T1000 (cell line): ENCODE data around the gene DNASE2.

Experiments
- DNase-seq: peaks from one replicate; lab custom pipeline; 2025; ENCODE audit warnings: mixed read lengths; lab: John Stamatoyannopoulos, UW

The DNASE2 gene

DNA sequence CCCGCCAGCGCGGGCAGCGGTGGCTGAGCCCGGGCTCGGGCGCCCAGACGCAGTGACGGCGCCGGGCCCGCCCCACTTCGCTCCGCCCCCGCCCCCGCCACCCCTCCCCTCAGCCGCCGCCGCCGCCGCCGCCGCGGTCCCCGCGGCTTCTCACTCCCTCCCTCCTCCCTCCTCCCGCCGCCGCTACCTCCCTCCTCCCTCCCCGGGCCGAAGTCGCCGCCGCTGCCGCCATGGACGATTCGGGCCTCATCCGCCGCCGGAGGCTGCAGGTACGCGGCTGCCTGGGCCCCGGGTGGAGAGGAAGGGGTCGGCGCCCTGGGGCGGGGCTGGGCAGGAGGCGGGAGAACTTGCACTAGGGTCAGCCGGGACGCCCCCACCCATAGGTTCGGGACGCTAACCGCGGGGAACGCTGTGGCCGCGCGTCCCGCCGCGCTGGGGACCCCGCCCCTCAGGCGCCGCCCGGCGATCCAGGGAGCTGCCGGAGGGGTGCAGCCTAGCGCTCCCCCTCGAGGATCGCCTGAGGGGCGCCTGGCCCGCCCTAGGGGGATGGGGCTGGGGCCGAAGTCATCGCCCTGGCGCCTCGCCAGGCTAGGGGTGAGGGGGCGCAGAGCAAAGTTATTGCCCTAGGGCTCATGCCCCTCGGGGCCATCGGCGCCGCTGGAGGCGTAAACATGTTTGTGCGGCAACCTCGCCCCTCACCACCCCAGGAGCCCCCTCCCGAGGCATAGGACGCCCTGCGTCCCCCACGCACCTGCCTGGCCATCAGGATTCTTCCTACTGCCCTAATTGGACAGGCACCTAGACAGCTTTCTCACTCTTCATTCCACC, 47.3 kb downstream of the DNASE2 start:
- DNase-seq = no peak

DNA sequence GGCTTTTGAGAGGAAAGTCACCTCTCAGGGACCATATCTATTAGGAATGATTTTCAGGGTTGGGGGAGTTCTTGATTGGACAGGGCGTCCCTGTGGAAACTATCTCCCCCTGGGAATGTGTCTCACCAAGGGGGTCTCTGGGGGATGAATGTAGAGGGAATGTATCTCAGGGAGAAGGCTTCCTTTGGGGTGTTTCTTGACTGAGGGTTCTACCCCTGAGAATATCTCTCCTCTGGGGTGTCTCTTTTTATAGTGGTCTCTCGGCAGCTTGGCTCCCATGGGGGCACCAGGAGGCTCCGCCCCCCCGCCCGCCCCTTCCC, 47.9 kb downstream of the DNASE2 start:
- DNase-seq = no peak

DNA sequence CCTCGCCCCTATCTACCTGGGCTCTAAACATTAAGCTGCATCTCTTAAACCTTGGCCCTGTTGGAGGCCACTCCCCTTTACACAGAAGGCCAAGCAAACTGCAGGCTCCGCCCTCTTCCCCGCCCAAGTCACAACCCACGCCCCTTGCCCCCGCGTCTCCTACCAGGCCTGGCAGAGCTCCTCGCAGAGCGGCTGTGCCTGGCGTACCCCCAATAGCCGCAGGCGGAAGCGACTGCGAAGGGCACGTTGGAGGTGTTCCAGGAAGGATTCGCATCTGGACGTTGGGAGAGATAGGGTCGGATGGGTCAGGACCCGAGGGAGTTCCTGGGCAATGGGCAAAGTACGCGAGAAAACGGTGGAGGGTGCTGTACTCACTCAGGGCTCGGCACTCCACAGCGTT, 52.8 kb downstream of the DNASE2 start:
- DNase-seq = no peak

DNA sequence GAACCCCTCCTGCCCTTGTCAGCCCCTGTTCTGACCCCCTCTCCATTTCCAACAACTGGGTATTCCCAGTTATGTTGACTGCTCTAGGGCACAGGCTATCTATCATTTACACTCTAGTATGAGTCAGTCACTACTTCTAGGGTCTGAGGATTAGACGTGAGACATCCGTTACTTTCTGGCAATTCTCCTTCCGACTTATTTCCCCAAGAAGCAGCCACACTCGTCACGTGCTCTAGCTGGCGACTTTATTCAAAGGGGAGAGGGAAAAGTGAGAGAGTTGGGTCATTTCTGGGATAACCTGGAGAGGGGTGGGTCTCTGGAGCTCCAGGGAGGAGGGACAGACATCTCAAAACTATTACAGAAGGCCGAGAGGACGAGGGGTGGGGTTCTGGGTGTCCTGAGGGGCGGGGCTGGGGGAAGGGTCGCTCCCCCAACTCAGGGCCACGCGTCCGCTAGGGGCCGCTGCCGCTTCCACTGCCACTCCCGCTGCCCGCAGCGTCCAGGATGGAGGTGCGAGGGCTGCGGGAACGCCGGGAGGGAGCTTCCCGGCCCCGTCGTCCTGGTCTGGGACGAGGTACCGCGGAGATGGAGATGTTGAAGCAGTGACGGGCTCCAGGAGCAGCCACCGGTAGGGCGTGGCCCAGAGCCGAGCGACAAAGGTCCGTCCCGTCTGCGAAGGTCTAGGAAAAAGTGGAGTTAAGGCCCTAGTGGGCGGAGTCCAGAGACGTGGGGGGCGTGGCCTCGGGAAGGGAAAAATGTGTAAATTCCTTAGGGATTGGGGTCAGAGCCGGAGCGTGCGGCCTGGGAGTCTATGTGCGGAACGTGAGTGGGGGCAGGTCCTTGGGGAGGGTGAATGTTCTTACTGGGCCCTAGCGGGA, 55.8 kb downstream of the DNASE2 start:
- no peak for DNase-seq
